Measurements from ENCODE around the gene BLVRA.
A peak's percentile ranks its signal among the peaks of the same experiment; 100 is the strongest.
"Not testable (repeated sequence)": the region's sequence is repeated elsewhere in the genome, so short reads cannot be mapped to it uniquely, and the experiment has no call there.

Gene BLVRA

GRCh38 chr7:43808410-43808809 is 49.9 kb downstream of the BLVRA start:
- no peak for DNase-seq (ENCODE audit: low read depth)

- peak; percentile 21 for DNase-seq (ENCODE audit: low read depth)
Observed at GRCh38 chr7:43810195-43810941, 51.9 kb downstream of the BLVRA start.

- DNase-seq (ENCODE audit: low read depth), result no peak
Observed at GRCh38 chr7:43815373-43815772, 56.9 kb downstream of the BLVRA start.

GRCh38 chr7:43816046-43816797 is 57.7 kb downstream of the BLVRA start:
- not testable (repeated sequence) for DNase-seq (ENCODE audit: low read depth)

- DNase-seq (ENCODE audit: low read depth), result not testable (repeated sequence)
Observed at GRCh38 chr7:43823425-43823824, 64.9 kb downstream of the BLVRA start.

- DNase-seq (ENCODE audit: low read depth), result no peak
Observed at GRCh38 chr7:43823941-43824340, 65.5 kb downstream of the BLVRA start.

- not testable (repeated sequence) for DNase-seq (ENCODE audit: low read depth)
Observed at GRCh38 chr7:43824513-43824912, 66.0 kb downstream of the BLVRA start.

- DNase-seq (ENCODE audit: low read depth), result peak; percentile 13
Observed at GRCh38 chr7:43824963-43825362, 66.5 kb downstream of the BLVRA start.

GRCh38 chr7:43825391-43825808 is 66.9 kb downstream of the BLVRA start:
- no peak for DNase-seq (ENCODE audit: low read depth)

- not testable (repeated sequence) for DNase-seq (ENCODE audit: low read depth)
Observed at GRCh38 chr7:43830917-43831316, 72.4 kb downstream of the BLVRA start.

- peak; percentile 52 for DNase-seq (ENCODE audit: low read depth)
Observed at GRCh38 chr7:43834463-43835251, 76.2 kb downstream of the BLVRA start.

- no peak for DNase-seq (ENCODE audit: low read depth)
Observed at GRCh38 chr7:43838201-43838658, 79.8 kb downstream of the BLVRA start.

GRCh38 chr7:43843296-43843695 is 84.8 kb downstream of the BLVRA start:
- no peak for DNase-seq (ENCODE audit: low read depth)

GRCh38 chr7:43844257-43844656 is 85.8 kb downstream of the BLVRA start:
- DNase-seq (ENCODE audit: low read depth), result peak; percentile 16

GRCh38 chr7:43844662-43845061 is 86.2 kb downstream of the BLVRA start:
- no peak for DNase-seq (ENCODE audit: low read depth)

- DNase-seq (ENCODE audit: low read depth), result peak; percentile 50
Observed at GRCh38 chr7:43847496-43847895, 89.0 kb downstream of the BLVRA start.

- no peak for DNase-seq (ENCODE audit: low read depth)
Observed at GRCh38 chr7:43849047-43849446, 90.6 kb downstream of the BLVRA start.

- DNase-seq (ENCODE audit: low read depth), result peak; percentile 55
Observed at GRCh38 chr7:43850348-43851116, 92.1 kb downstream of the BLVRA start.

- no peak for DNase-seq (ENCODE audit: low read depth)
Observed at GRCh38 chr7:43851805-43852204, 93.3 kb downstream of the BLVRA start.

- no peak for DNase-seq (ENCODE audit: low read depth)
Observed at GRCh38 chr7:43855176-43855575, 96.7 kb downstream of the BLVRA start.

- DNase-seq (ENCODE audit: low read depth), result no peak
Observed at GRCh38 chr7:43856316-43856715, 97.8 kb downstream of the BLVRA start.
